Neural cell (in vitro differentiated cells): ENCODE data around the gene SLC25A48. TPM values are rescaled to one million over a fixed set of nuclear protein-coding genes. Genes with fewer than 3 reads are reported as not detected.

Source experiments
- H2AFZ ChIP-seq: fragments of 200-600, 300-800 bp; sonication (generic), shearing (Covaris generic); 2 replicates; pipeline ENCODE4 v1.6.0; 2014; ENCODE audit warnings: low read depth, mild to moderate bottlenecking, antibody characterized with exemption, low read length, moderate library complexity
- H3F3A ChIP-seq: fragments of 200-600 bp; shearing (Covaris generic); 2 replicates; pipeline ENCODE4 v1.6.1; 2016; ENCODE audit warnings: mild to moderate bottlenecking, moderate library complexity, mixed read lengths, antibody characterized with exemption, low read length; ENCODE audit not compliant: insufficient read depth, poor library complexity, severe bottlenecking
- H3K27ac ChIP-seq: fragments of 200-600, 300-800 bp; sonication (generic), shearing (Covaris generic); 2 replicates; pipeline ENCODE4 v1.5.1; 2014; ENCODE audit warnings: mild to moderate bottlenecking, low read length, moderate library complexity
- H3K27me3 ChIP-seq: fragments of 300-800, 200-600 bp; sonication (generic), shearing (Covaris generic); 2 replicates; pipeline ENCODE4 v1.6.0; 2014; ENCODE audit warnings: mild to moderate bottlenecking, low read depth, low read length, moderate library complexity; ENCODE audit not compliant: insufficient read depth
- H3K36me3 ChIP-seq: fragments of 300-800, 200-600 bp; sonication (generic), shearing (Covaris generic); 2 replicates; pipeline ENCODE4 v1.5.1; 2014; ENCODE audit warnings: mild to moderate bottlenecking, antibody characterized with exemption, low read length, moderate library complexity; ENCODE audit not compliant: insufficient read depth
- H3K4me2 ChIP-seq: fragments of 300-800, 200-600 bp; sonication (generic), shearing (Covaris generic); 2 replicates; pipeline ENCODE4 v1.6.0; 2014; ENCODE audit warnings: mild to moderate bottlenecking, low read length
- H3K4me3 ChIP-seq: fragments of 300-800, 200-600 bp; sonication (generic), shearing (Covaris generic); 2 replicates; pipeline ENCODE4 v1.5.1; 2014; ENCODE audit warnings: mild to moderate bottlenecking, low read length, moderate library complexity
- H3K79me2 ChIP-seq: fragments of 200-600 bp; shearing (Covaris generic); replicated peaks from 2 replicates; pipeline ENCODE4 v1.6.0; 2014; ENCODE audit warnings: mild to moderate bottlenecking, low read length, moderate library complexity; ENCODE audit not compliant: insufficient read depth
- H3K9ac ChIP-seq: fragments of 300-800, 200-600 bp; sonication (generic), shearing (Covaris generic); 2 replicates; pipeline ENCODE4 v1.6.1; 2016; ENCODE audit warnings: mild to moderate bottlenecking, low read length, mixed read lengths
- H3K9me2 ChIP-seq: fragments of 200-600 bp; shearing (Covaris generic); 2 replicates; pipeline ENCODE4 v1.6.1; 2016; ENCODE audit warnings: mild to moderate bottlenecking, low read length, mixed read lengths; ENCODE audit not compliant: insufficient read depth
- H3K9me3 ChIP-seq: fragments of 200-600, 300-800 bp; sonication (generic), shearing (Covaris generic); 2 replicates; pipeline ENCODE4 v1.6.1; 2016; ENCODE audit warnings: mild to moderate bottlenecking, mixed run types, low read length, moderate library complexity, mixed read lengths
- H4K20me1 ChIP-seq: fragments of 200-600 bp; shearing (Covaris generic); 2 replicates; pipeline ENCODE4 v1.6.1; 2016; ENCODE audit warnings: mild to moderate bottlenecking, mixed run types; ENCODE audit not compliant: insufficient read depth
- CTCF ChIP-seq: fragments of 450-650 bp; IDR thresholded peaks from 2 replicates; pipeline ENCODE4 v1.5.1; 2014; ENCODE audit warnings: antibody characterized with exemption, mild to moderate bottlenecking, moderate library complexity; ENCODE audit not compliant: poor library complexity, severe bottlenecking
- EP300 ChIP-seq: fragments of 450-650 bp; conservative IDR thresholded peaks from 2 replicates; pipeline ENCODE4 v1.6.1; 2014; ENCODE audit warnings: antibody characterized with exemption, mild to moderate bottlenecking, moderate library complexity; ENCODE audit not compliant: poor library complexity, severe bottlenecking
- EZH2 ChIP-seq: fragments of 200-600, 300-800 bp; shearing (Covaris generic), sonication (generic); IDR thresholded peaks from 2 replicates; pipeline ENCODE4 v1.6.1; 2014; ENCODE audit warnings: antibody characterized with exemption, low read length, borderline replicate concordance, mild to moderate bottlenecking; ENCODE audit not compliant: insufficient read depth, poor library complexity, severe bottlenecking
- MXI1 ChIP-seq: fragments of 450-650 bp; conservative IDR thresholded peaks from 2 replicates; pipeline ENCODE4 v1.6.1; 2014; ENCODE audit warnings: antibody characterized with exemption, mild to moderate bottlenecking; ENCODE audit not compliant: poor library complexity, severe bottlenecking
- POLR2AphosphoS5 ChIP-seq: IDR thresholded peaks from 2 replicates; pipeline ENCODE4 v1.6.1; 2012
- RAD21 ChIP-seq: fragments of 450-650 bp; conservative IDR thresholded peaks from 2 replicates; pipeline ENCODE4 v1.6.1; 2014; ENCODE audit warnings: antibody characterized with exemption, mild to moderate bottlenecking, moderate library complexity
- REST ChIP-seq: IDR thresholded peaks from 2 replicates; pipeline ENCODE4 v1.6.1; 2012; ENCODE audit warnings: borderline replicate concordance
- SMC3 ChIP-seq: fragments of 450-650 bp; conservative IDR thresholded peaks from 2 replicates; pipeline ENCODE4 v1.6.1; 2014; ENCODE audit warnings: antibody characterized with exemption, mild to moderate bottlenecking, moderate library complexity; ENCODE audit not compliant: poor library complexity
- TAF1 ChIP-seq: IDR thresholded peaks from 2 replicates; pipeline ENCODE4 v1.6.1; 2012; ENCODE audit warnings: low read depth
- polyA plus RNA-seq: library from polyadenylated mRNA; depleted of rRNA; stranded (reverse); fragments of >200 nt; gene quantifications from 2 replicates; pipeline ENCODE4 v1.2.3, GENCODE V29; 2014

The SLC25A48 gene
- polyA plus RNA-seq, 1 donor from 2014 or later, result 1.0 TPM

GRCh38 chr5:135916638-135917263, 82.3 kb downstream of the SLC25A48 start:
- H3K9me2 ChIP-seq, result no peaks in the 10 kb centered on the region
- no peak overlapping the region for H3K9ac ChIP-seq
- H3K4me3 ChIP-seq, result no peak overlapping the region
- H3F3A ChIP-seq, result no peaks in the 10 kb centered on the region
- H3K27ac ChIP-seq, result peak overlapping the region; percentile 36
- H3K9me3 ChIP-seq, result no peaks in the 10 kb centered on the region
- H4K20me1 ChIP-seq, result no peaks in the 10 kb centered on the region
- H3K27me3 ChIP-seq, result no peaks in the 10 kb centered on the region
- H2AFZ ChIP-seq, result no peak overlapping the region
- TF ChIP-seq CTCF (no peak), POLR2AphosphoS5 (peak; percentile 52), TAF1 (no peak), EP300 (peak; percentile 84), MXI1 (no peak), SMC3 (no peak), RAD21 (no peak)
- H3K79me2 ChIP-seq, result no peaks in the 10 kb centered on the region
- no peak overlapping the region for H3K4me2 ChIP-seq
- no peaks in the 10 kb centered on the region for H3K36me3 ChIP-seq

GRCh38 chr5:135920199-135920598, 85.7 kb downstream of the SLC25A48 start:
- Histone ChIP-seq H3K9me3 (no peaks in the 10 kb centered on the region), H3F3A (no peaks in the 10 kb centered on the region), H3K4me3 (no peak overlapping the region), H2AFZ (no peak overlapping the region), H3K9ac (no peak overlapping the region), H3K36me3 (no peaks in the 10 kb centered on the region), H3K27ac (no peak overlapping the region), H3K27me3 (no peaks in the 10 kb centered on the region), H3K9me2 (no peaks in the 10 kb centered on the region), H3K4me2 (no peak overlapping the region), H3K79me2 (no peaks in the 10 kb centered on the region), H4K20me1 (no peaks in the 10 kb centered on the region)
- TF ChIP-seq EZH2 (no peak), REST (no peak), MXI1 (no peak), POLR2AphosphoS5 (no peak), TAF1 (no peak), RAD21 (no peak), SMC3 (no peak), EP300 (no peak), CTCF (no peak)
